Neuronal stem cell (in vitro differentiated cells): ENCODE measurements around the gene GDAP2.

Source experiments
- DNase-seq: peaks from one replicate; pipeline ENCODE4 v3.0.0-alpha.2; 2013; ENCODE audit warnings: low spot score
- H2AFZ ChIP-seq: one replicate; pipeline ENCODE4 v1.6.1; 2013; ENCODE audit warnings: mild to moderate bottlenecking, low read length, inconsistent platforms
- H2AK5ac ChIP-seq: 2 replicates; pipeline ENCODE4 v1.6.1; 2013; ENCODE audit warnings: low read depth, mild to moderate bottlenecking, inconsistent platforms, low read length, moderate library complexity, mixed read lengths
- H2BK120ac ChIP-seq: 2 replicates; pipeline ENCODE4 v1.6.1; 2013; ENCODE audit warnings: low read depth, mild to moderate bottlenecking, inconsistent platforms, low read length, moderate library complexity, mixed read lengths
- H2BK12ac ChIP-seq: one replicate; pipeline ENCODE4 v1.6.1; 2013; ENCODE audit warnings: low read length, inconsistent platforms
- H2BK15ac ChIP-seq: 2 replicates; pipeline ENCODE4 v1.6.1; 2013; ENCODE audit warnings: mild to moderate bottlenecking, low read length, inconsistent platforms, mixed read lengths
- H2BK5ac ChIP-seq: one replicate; pipeline ENCODE4 v1.6.1; 2013; ENCODE audit warnings: inconsistent platforms, mild to moderate bottlenecking, low read length, moderate library complexity
- H3K14ac ChIP-seq: one replicate; pipeline ENCODE4 v1.6.1; 2013; ENCODE audit warnings: low read length, inconsistent platforms
- H3K18ac ChIP-seq: 2 replicates; pipeline ENCODE4 v1.6.1; 2013; ENCODE audit warnings: low read length, inconsistent platforms
- H3K23ac ChIP-seq: 2 replicates; pipeline ENCODE4 v1.6.1; 2013; ENCODE audit warnings: low read depth, mild to moderate bottlenecking, mixed read lengths, low read length, inconsistent platforms; ENCODE audit not compliant: poor library complexity
- H3K27ac ChIP-seq: replicated peaks from 3 replicates; pipeline ENCODE4 v1.5.1; 2013; ENCODE audit warnings: low read length, inconsistent platforms
- H3K27me3 ChIP-seq, 3 experiments: 2 replicates each; pipeline ENCODE4 v1.6.1; 2013; ENCODE audit warnings: low read length in 3 of 3, mild to moderate bottlenecking in 2 of 3, inconsistent platforms in 1 of 3, low read depth in 1 of 3, mixed read lengths in 1 of 3, moderate library complexity in 1 of 3; ENCODE audit not compliant: control insufficient read depth in 3 of 3, insufficient read depth in 3 of 3
- H3K36me3 ChIP-seq, 2 donors: replicated peaks in 1 of 2; 2 replicates each; pipeline ENCODE4 v1.6.1; 2013; ENCODE audit warnings: low read length in 2 of 2; ENCODE audit not compliant: control insufficient read depth in 2 of 2, insufficient read depth in 2 of 2
- H3K4ac ChIP-seq: 2 replicates; pipeline ENCODE4 v1.6.1; 2013; ENCODE audit warnings: inconsistent platforms, mild to moderate bottlenecking, low read length, moderate library complexity
- H3K4me1 ChIP-seq, 2 donors: 1 replicate in 1 of 2; 2 replicates in 1 of 2; pipeline ENCODE4 v1.6.1; 2013; ENCODE audit warnings: low read length in 2 of 2, low read depth in 1 of 2; ENCODE audit not compliant: control insufficient read depth in 2 of 2, insufficient read depth in 1 of 2
- H3K4me2 ChIP-seq: one replicate; pipeline ENCODE4 v1.6.1; 2013; ENCODE audit warnings: mild to moderate bottlenecking, low read length, inconsistent platforms; ENCODE audit not compliant: insufficient read depth, poor library complexity, severe bottlenecking
- H3K4me3 ChIP-seq, 2 donors: 2 replicates each; pipeline ENCODE4 v1.5.1; 2013; ENCODE audit warnings: low read length in 2 of 2, mild to moderate bottlenecking in 2 of 2, inconsistent platforms in 1 of 2, moderate library complexity in 1 of 2
- H3K79me1 ChIP-seq: one replicate; pipeline ENCODE4 v1.6.1; 2013; ENCODE audit warnings: low read depth, mild to moderate bottlenecking, inconsistent platforms, low read length, moderate library complexity
- H3K9ac ChIP-seq: one replicate; pipeline ENCODE4 v1.6.1; 2013; ENCODE audit warnings: mild to moderate bottlenecking, low read depth, low read length, inconsistent platforms; ENCODE audit not compliant: poor library complexity
- H3K9me3 ChIP-seq, 2 donors: replicated peaks in 1 of 2; 2 replicates each; pipeline versions ENCODE3 to v1.6.1; 2013; ENCODE audit warnings: low read length in 2 of 2, mild to moderate bottlenecking in 2 of 2, inconsistent platforms in 1 of 2, low read depth in 1 of 2, mixed read lengths in 1 of 2, moderate library complexity in 1 of 2; ENCODE audit not compliant: control insufficient read depth in 2 of 2, insufficient read depth in 1 of 2
- H4K8ac ChIP-seq: one replicate; pipeline ENCODE4 v1.6.1; 2013; ENCODE audit warnings: low read depth, mild to moderate bottlenecking, inconsistent platforms, low read length, moderate library complexity
- H4K91ac ChIP-seq: one replicate; pipeline ENCODE4 v1.6.1; 2013; ENCODE audit warnings: low read length, low read depth, mild to moderate bottlenecking, inconsistent platforms; ENCODE audit not compliant: poor library complexity
- WGBS, 2 donors: extraction: QIAGEN DNeasy Blood & Tissue Kit; methylation state at CpG; one replicate each; pipeline ENCODE4 v1.1.7; 2013; ENCODE audit warnings: missing lambda C conversion rate in 2 of 2, mixed read lengths in 1 of 2; ENCODE audit not compliant: insufficient read length in 2 of 2, insufficient replicate concordance in 1 of 2; ENCODE audit errors: extremely low coverage in 2 of 2; 5-methylcytosine and 5-hydroxymethylcytosine counted together

GDAP2 gene

GRCh38 chr1:117821382-117821755 is 108.1 kb downstream of the GDAP2 start:
- Histone ChIP-seq H3K27me3 (no peaks in the 10 kb centered on the region), H3K23ac (no peak overlapping the region), H2BK120ac (no peak overlapping the region), H3K79me1 (no peaks in the 10 kb centered on the region), H3K4ac (no peak overlapping the region), H3K14ac (no peak overlapping the region), H3K36me3 (no peaks in the 10 kb centered on the region), H2AFZ (no peak overlapping the region), H2BK5ac (no peak overlapping the region), H2BK12ac (no peak overlapping the region), H2BK15ac (no peak overlapping the region), H3K27ac (no peak overlapping the region), H4K8ac (no peak overlapping the region), H4K91ac (no peak overlapping the region), H3K4me3 (no peak overlapping the region), H3K4me1 (no peaks in the 10 kb centered on the region), H2AK5ac (no peak overlapping the region), H3K9ac (no peak overlapping the region), H3K9me3 (peaks cover 3 to 5% of the 10 kb centered on the region in 2 donors), H3K18ac (no peak overlapping the region), H3K4me2 (no peak overlapping the region)
- DNase-seq: no peak
- no CpG with 5 or more reads among the region's 5 CpGs for WGBS, 2 donors

- Histone ChIP-seq H3K4me3 (no peak overlapping the region), H3K9ac (no peak overlapping the region), H3K36me3 (no peaks in the 10 kb centered on the region), H3K18ac (no peak overlapping the region), H3K27ac (no peak overlapping the region), H4K8ac (no peak overlapping the region), H3K9me3 (peaks cover 3 to 5% of the 10 kb centered on the region in 2 donors), H2AFZ (no peak overlapping the region), H2AK5ac (no peak overlapping the region), H3K4me2 (no peak overlapping the region), H3K23ac (no peak overlapping the region), H3K4ac (no peak overlapping the region), H2BK5ac (no peak overlapping the region), H3K4me1 (no peaks in the 10 kb centered on the region), H2BK15ac (no peak overlapping the region), H2BK120ac (no peak overlapping the region), H2BK12ac (no peak overlapping the region), H4K91ac (no peak overlapping the region), H3K14ac (no peak overlapping the region), H3K27me3 (no peaks in the 10 kb centered on the region), H3K79me1 (no peaks in the 10 kb centered on the region)
- WGBS, 2 donors: no CpG with 5 or more reads among the region's 7 CpGs
- DNase-seq: no peak
Measured at GRCh38 chr1:117820694-117821381, 108.6 kb downstream of the GDAP2 start.

GRCh38 chr1:117820096-117820495 is 109.3 kb downstream of the GDAP2 start:
- Histone ChIP-seq H2AK5ac (no peak overlapping the region), H2BK12ac (no peak overlapping the region)

GRCh38 chr1:117819301-117819700 is 110.1 kb downstream of the GDAP2 start:
- H3K79me1 ChIP-seq: no peaks in the 10 kb centered on the region
- WGBS, 2 donors: no CpG with 5 or more reads among the region's 4 CpGs
- H2AFZ ChIP-seq: no peak overlapping the region
- H3K18ac ChIP-seq: no peak overlapping the region
- peaks cover 0 to 2% of the 10 kb centered on the region in 2 donors for H3K4me1 ChIP-seq
- no peak overlapping the region for H3K4me3 ChIP-seq
- no peak overlapping the region for H2AK5ac ChIP-seq
- no peaks in the 10 kb centered on the region for H3K27me3 ChIP-seq
- no peak overlapping the region for H4K8ac ChIP-seq
- H2BK15ac ChIP-seq: no peak overlapping the region
- peaks cover 3 to 5% of the 10 kb centered on the region in 2 donors for H3K9me3 ChIP-seq
- no peak overlapping the region for H2BK5ac ChIP-seq
- H3K36me3 ChIP-seq: no peaks in the 10 kb centered on the region
- no peak overlapping the region for H4K91ac ChIP-seq
- H3K9ac ChIP-seq: no peak overlapping the region
- H3K23ac ChIP-seq: no peak overlapping the region
- no peak overlapping the region for H2BK12ac ChIP-seq
- no peak overlapping the region for H3K14ac ChIP-seq
- no peak for DNase-seq
- no peak overlapping the region for H3K4me2 ChIP-seq
- H2BK120ac ChIP-seq: no peak overlapping the region
- no peak overlapping the region for H3K4ac ChIP-seq
- no peak overlapping the region for H3K27ac ChIP-seq

More at GRCh38 chr1:117820096-117820495, 109.3 kb downstream of the GDAP2 start:
- no peak overlapping the region for H2AFZ ChIP-seq
- no peak overlapping the region for H2BK15ac ChIP-seq
- H3K4me3 ChIP-seq: no peak overlapping the region
- H3K27me3 ChIP-seq: no peaks in the 10 kb centered on the region
- no peak overlapping the region for H3K14ac ChIP-seq
- H4K8ac ChIP-seq: no peak overlapping the region
- H3K79me1 ChIP-seq: no peaks in the 10 kb centered on the region
- H3K36me3 ChIP-seq: no peaks in the 10 kb centered on the region
- H3K23ac ChIP-seq: no peak overlapping the region
- no peak overlapping the region for H2BK120ac ChIP-seq
- H3K9me3 ChIP-seq: peaks cover 3 to 5% of the 10 kb centered on the region in 2 donors
- H3K9ac ChIP-seq: no peak overlapping the region
- peaks cover 0 to 2% of the 10 kb centered on the region in 2 donors for H3K4me1 ChIP-seq
- no peak overlapping the region for H3K27ac ChIP-seq
- H3K18ac ChIP-seq: no peak overlapping the region
- H2BK5ac ChIP-seq: no peak overlapping the region
- H4K91ac ChIP-seq: no peak overlapping the region
- no CpG with 5 or more reads among the region's 2 CpGs for WGBS, 2 donors
- H3K4ac ChIP-seq: no peak overlapping the region
- no peak for DNase-seq
- no peak overlapping the region for H3K4me2 ChIP-seq
